HepG2 (cell line): ENCODE measurements around the gene KMT2B. TPM values are rescaled to one million over a fixed set of nuclear protein-coding genes. Genes with fewer than 3 reads are reported as not detected.

Experiments
- ATF1 ChIP-seq: IDR thresholded peaks from 2 replicates; pipeline ENCODE4 v1.6.1; 2016; ENCODE audit warnings: mild to moderate bottlenecking, control low read depth
- BRCA1 ChIP-seq: sonication (generic); formaldehyde crosslinking; IDR thresholded peaks from 2 replicates; pipeline ENCODE4 v1.4.0; 2020; ENCODE audit warnings: missing genetic modification reagents
- BRD4 ChIP-seq: sonication (generic); formaldehyde crosslinking; IDR thresholded peaks from 2 replicates; pipeline ENCODE4 v1.4.0; 2020; ENCODE audit warnings: missing genetic modification reagents
- CENPX ChIP-seq: sonication (generic); formaldehyde crosslinking; IDR thresholded peaks from 2 replicates; pipeline ENCODE4 v1.9.0; 2021; ENCODE audit warnings: mild to moderate bottlenecking, missing genetic modification reagents, moderate library complexity
- EED ChIP-seq: sonication (generic); formaldehyde crosslinking; IDR thresholded peaks from 2 replicates; pipeline ENCODE4 v1.5.0; 2020; ENCODE audit warnings: mild to moderate bottlenecking, missing genetic modification reagents
- EZH2 ChIP-seq: conservative IDR thresholded peaks from 2 replicates; pipeline ENCODE4 v1.6.1; 2012; ENCODE audit warnings: mild to moderate bottlenecking, low read depth, low read length, moderate library complexity
- HMGXB3 ChIP-seq: sonication (generic); formaldehyde crosslinking; IDR thresholded peaks from 2 replicates; pipeline ENCODE4 v1.4.0; 2020; ENCODE audit warnings: missing genetic modification reagents, borderline replicate concordance
- HNRNPL ChIP-seq: fragments of 200-400 bp; formaldehyde crosslinking; IDR thresholded peaks from 2 replicates; pipeline ENCODE4 v1.6.1; 2017; ENCODE audit warnings: mild to moderate bottlenecking, low read depth, low read length
- KLF9 ChIP-seq: IDR thresholded peaks from 2 replicates; pipeline ENCODE4 v1.6.1; 2016; ENCODE audit warnings: low read depth
- MYNN ChIP-seq: sonication (generic); formaldehyde crosslinking; IDR thresholded peaks from 2 replicates; pipeline ENCODE4 v1.4.0; 2020; ENCODE audit warnings: mild to moderate bottlenecking, low read depth, missing genetic modification reagents
- PHF21A ChIP-seq: sonication (generic); formaldehyde crosslinking; IDR thresholded peaks from 2 replicates; pipeline ENCODE4 v1.5.0; 2020; ENCODE audit warnings: mild to moderate bottlenecking, missing genetic modification reagents
- POLR2AphosphoS2 ChIP-seq: IDR thresholded peaks from 2 replicates; pipeline ENCODE4 v1.6.1; 2011; ENCODE audit warnings: low read depth, low read length, improper control_type of control experiment
- RFXANK ChIP-seq: IDR thresholded peaks from 2 replicates; pipeline ENCODE4 v1.6.1; 2016
- STAG1 ChIP-seq: sonication (generic); formaldehyde crosslinking; IDR thresholded peaks from 2 replicates; pipeline ENCODE4 v1.4.0; 2020; ENCODE audit warnings: missing genetic modification reagents
- SUZ12 ChIP-seq: fragments of 150-350 bp; IDR thresholded peaks from 2 replicates; pipeline ENCODE4 v1.6.1; 2014; ENCODE audit warnings: low read depth, low read length
- ZBTB3 ChIP-seq: sonication (generic); formaldehyde crosslinking; IDR thresholded peaks from 2 replicates; pipeline ENCODE4 v1.4.0; 2020; ENCODE audit warnings: low read depth, mild to moderate bottlenecking, moderate library complexity, missing genetic modification reagents, borderline replicate concordance
- ZMAT5 ChIP-seq: sonication (generic); formaldehyde crosslinking; IDR thresholded peaks from 2 replicates; pipeline ENCODE4 v1.5.0; 2020; ENCODE audit warnings: mild to moderate bottlenecking, low read depth, missing genetic modification reagents, borderline replicate concordance
- ZNF12 ChIP-seq: sonication (generic); formaldehyde crosslinking; IDR thresholded peaks from 2 replicates; pipeline ENCODE4 v1.5.0; 2020; ENCODE audit warnings: missing genetic modification reagents
- ZNF33A ChIP-seq: sonication (generic); formaldehyde crosslinking; IDR thresholded peaks from 2 replicates; pipeline ENCODE4 v1.5.1; 2020; ENCODE audit warnings: missing genetic modification reagents, mild to moderate bottlenecking, moderate library complexity, borderline replicate concordance
- ZNF343 ChIP-seq: sonication (generic); formaldehyde crosslinking; IDR thresholded peaks from 2 replicates; pipeline ENCODE4 v1.4.0; 2020; ENCODE audit warnings: mild to moderate bottlenecking, missing genetic modification reagents
- ZNF362 ChIP-seq: sonication (generic); formaldehyde crosslinking; IDR thresholded peaks from 2 replicates; pipeline ENCODE4 v1.4.0; 2020; ENCODE audit warnings: missing genetic modification reagents, mild to moderate bottlenecking, borderline replicate concordance
- ZNF543 ChIP-seq: sonication (generic); formaldehyde crosslinking; IDR thresholded peaks from 2 replicates; pipeline ENCODE4 v1.4.0; 2020; ENCODE audit warnings: mild to moderate bottlenecking, missing genetic modification reagents
- ZNF564 ChIP-seq: sonication (generic); formaldehyde crosslinking; IDR thresholded peaks from 2 replicates; pipeline ENCODE4 v1.8.1; 2023; ENCODE audit warnings: mild to moderate bottlenecking, missing genetic modification reagents
- ZNF577 ChIP-seq: sonication (generic); formaldehyde crosslinking; IDR thresholded peaks from 2 replicates; pipeline ENCODE4 v1.4.0; 2020; ENCODE audit warnings: mild to moderate bottlenecking, low read depth, missing genetic modification reagents, borderline replicate concordance
- ZNF768 ChIP-seq: sonication (generic); formaldehyde crosslinking; IDR thresholded peaks from 2 replicates; pipeline ENCODE4 v1.4.0; 2020; ENCODE audit warnings: missing genetic modification reagents
- polyA plus RNA-seq, 8 experiments: library from polyadenylated mRNA; depleted of rRNA in 3 of 8; stranded (reverse) in 7 of 8; unstranded in 1 of 8; fragments of >200 nt; fragmentation: Illumina TruSeq in 4 of 8; extraction: Trizol in 4 of 8; gene quantifications; 2 replicates each; pipeline versions ENCODE4 v1.2.1 to v1.2.3, GENCODE V29; 2011 to 2016; ENCODE audit warnings: low read depth in 4 of 8, missing spikeins in 1 of 8, mixed read lengths in 1 of 8; ENCODE audit not compliant: insufficient read depth in 1 of 8
- total RNA-seq, 5 experiments: library from RNA; depleted of rRNA; stranded (reverse); fragments of >200 nt; fragmentation: Illumina TruSeq; extraction: Trizol; gene quantifications; 2 replicates each; pipeline ENCODE4 v1.2.3, GENCODE V29; 2016; ENCODE audit warnings: low read depth in 1 of 5

Gene KMT2B
- total and polyA plus RNA-seq, 2 of the 13 experiments (the other 11 are each of a cell fraction or from before 2014, with no cell fraction given) = 6.2 to 16.9 TPM

- TF ChIP-seq ZNF362 (CRISPR knock-in tag) (peak; percentile 67), ATF1 (CRISPR knock-in tag) (peak; percentile 80), RFXANK (CRISPR knock-in tag) (0 out of 2 replicates have a peak, but pooled peaks have one; percentile 44), KLF9 (CRISPR knock-in tag) (no peak), EZH2 (no peak), ZNF564 (CRISPR knock-in tag) (no peak), STAG1 (no peak), EED (CRISPR knock-in tag) (no peak), MYNN (CRISPR knock-in tag) (no peak), ZNF343 (CRISPR knock-in tag) (no peak), BRD4 (CRISPR knock-in tag) (0 out of 2 replicates have a peak, but pooled peaks have one; percentile 66), ZNF543 (peak; percentile 32; the same call in 1 of the 2 replicates), ZMAT5 (CRISPR knock-in tag) (no peak), ZNF577 (CRISPR knock-in tag) (no peak), HMGXB3 (CRISPR knock-in tag) (no peak), CENPX (CRISPR knock-in tag) (no peak), ZNF768 (CRISPR knock-in tag) (no peak), POLR2AphosphoS2 (no peak), SUZ12 (no peak), ZBTB3 (CRISPR knock-in tag) (no peak), ZNF12 (no peak), PHF21A (CRISPR knock-in tag) (peak; percentile 80; the same call in 1 of the 2 replicates), HNRNPL (0 out of 2 replicates have a peak, but pooled peaks have one; percentile 26), BRCA1 (0 out of 2 replicates have a peak, but pooled peaks have one; percentile 56), ZNF33A (CRISPR knock-in tag) (no peak)
Measured at GRCh38 chr19:35702223-35703012, 15.4 kb upstream of the KMT2B start (continued).
